Effector memory CD8-positive, alpha-beta T cell (primary cell): ENCODE results near the gene CNIH1.
A peak's percentile ranks its signal among the peaks of the same experiment; 100 is the strongest.

Source experiments
- ATAC-seq: fragments of 150-1000 bp; cut with Tn5 transposase; replicated peaks from 2 replicates; pipeline ENCODE4 v1.10.0; 2021; ENCODE audit warnings: mild to moderate bottlenecking, moderate library complexity
- DNase-seq, 3 experiments: peaks; one replicate each; pipeline ENCODE4 v3.0.0; 2021
- H3K27ac Mint-ChIP-seq, 2 donors: one replicate each; pipeline ENCODE4 v1.8.0; 2022; ENCODE audit warnings: mild to moderate bottlenecking in 2 of 2, mixed read lengths in 2 of 2, moderate library complexity in 2 of 2
- H3K27me3 Mint-ChIP-seq, 2 donors: one replicate each; pipeline ENCODE4 v1.8.0; 2022; ENCODE audit warnings: mixed read lengths in 2 of 2
- H3K36me3 Mint-ChIP-seq: one replicate; pipeline ENCODE4 v1.8.0; 2022; ENCODE audit warnings: mild to moderate bottlenecking, moderate library complexity, mixed read lengths; ENCODE audit not compliant: insufficient read depth
- H3K4me1 Mint-ChIP-seq, 2 donors: one replicate each; pipeline ENCODE4 v1.8.0; 2022; ENCODE audit warnings: low read depth in 2 of 2, mixed read lengths in 2 of 2
- H3K4me3 Mint-ChIP-seq, 2 donors: one replicate each; pipeline ENCODE4 v1.8.0; 2022; ENCODE audit warnings: mild to moderate bottlenecking in 2 of 2, mixed read lengths in 2 of 2, moderate library complexity in 2 of 2
- H3K9me3 Mint-ChIP-seq, 2 donors: one replicate each; pipeline ENCODE4 v1.8.0; 2022; ENCODE audit warnings: mixed read lengths in 2 of 2
- total RNA-seq, 9 experiments: gene quantifications; one replicate each; lab custom pipeline; 2026; lab: John Stamatoyannopoulos, UW

CNIH1 gene
- 20.6 to 54.1 (median 42.1) reads per million in 9 experiments for total RNA-seq

DNA sequence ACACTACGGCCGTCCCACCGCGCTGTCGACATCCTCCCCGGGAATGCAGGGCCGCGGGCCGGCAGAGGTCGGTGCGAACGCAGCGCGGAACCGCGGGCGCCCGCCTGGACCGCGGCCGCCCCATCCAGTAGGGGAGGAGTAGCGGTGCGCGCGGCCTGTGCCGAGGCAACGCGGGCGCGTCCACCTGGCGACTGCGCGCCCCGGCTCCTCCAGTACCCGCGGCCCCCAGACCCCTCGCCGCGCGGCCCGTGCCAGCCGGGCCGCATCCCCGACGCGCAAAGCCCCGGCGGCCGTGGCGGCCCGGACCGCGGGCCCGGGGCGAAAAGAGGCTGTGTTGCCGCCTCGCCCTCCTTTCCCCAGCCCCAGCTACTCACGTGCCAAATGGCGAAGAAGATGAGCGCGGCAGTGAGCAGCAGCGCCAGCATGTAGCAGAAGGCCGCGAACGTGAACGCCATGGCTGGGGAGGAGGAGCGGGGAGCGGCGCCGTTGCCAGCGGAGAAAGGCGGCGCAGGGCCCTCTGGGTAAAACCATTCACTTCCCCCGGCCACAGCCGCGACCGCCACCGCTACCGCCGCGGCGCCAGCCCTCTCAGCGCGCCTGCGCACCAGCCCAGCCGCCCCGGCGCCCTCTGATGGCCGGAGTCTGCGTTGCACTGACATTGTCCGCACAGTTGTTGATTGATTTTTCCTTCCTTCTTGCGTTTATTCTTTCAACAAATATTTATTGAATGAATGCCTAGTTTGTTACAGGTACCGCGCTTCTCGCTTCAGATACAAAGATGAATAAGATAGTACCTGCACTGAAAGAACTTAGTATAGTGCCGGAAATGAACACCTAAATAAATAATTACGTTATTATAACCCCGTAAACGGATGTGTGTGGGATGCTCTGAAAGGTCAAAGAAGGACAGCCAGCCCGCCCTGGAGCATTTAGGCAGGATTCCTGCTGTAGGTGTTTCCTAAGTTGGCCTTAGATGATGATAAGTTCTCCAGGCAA is at the start of gene CNIH1:
TSS of gene CNIH1 (minus strand) at position 502 of the 996 bp plus-strand sequence. CDS start at position 455, 47 bp downstream.
- Mint-ChIP-seq H3K9me3 (no peaks in the 10 kb centered on the region), H3K4me3 (peak within 1 kb of the TSS; percentile 85 to 93), H3K4me1 (peaks cover 26 to 42% of the 10 kb centered on the region in 2 donors), H3K27me3 (peaks cover 10 to 15% of the 10 kb centered on the region in 2 donors), H3K36me3 (peaks cover 15% of the 10 kb centered on the region), H3K27ac (peak within 1 kb of the TSS; percentile 88 to 97)
- DNase-seq (peak; percentile 94 to 97 (median 97)), ATAC-seq (peak; percentile 94)

DNA sequence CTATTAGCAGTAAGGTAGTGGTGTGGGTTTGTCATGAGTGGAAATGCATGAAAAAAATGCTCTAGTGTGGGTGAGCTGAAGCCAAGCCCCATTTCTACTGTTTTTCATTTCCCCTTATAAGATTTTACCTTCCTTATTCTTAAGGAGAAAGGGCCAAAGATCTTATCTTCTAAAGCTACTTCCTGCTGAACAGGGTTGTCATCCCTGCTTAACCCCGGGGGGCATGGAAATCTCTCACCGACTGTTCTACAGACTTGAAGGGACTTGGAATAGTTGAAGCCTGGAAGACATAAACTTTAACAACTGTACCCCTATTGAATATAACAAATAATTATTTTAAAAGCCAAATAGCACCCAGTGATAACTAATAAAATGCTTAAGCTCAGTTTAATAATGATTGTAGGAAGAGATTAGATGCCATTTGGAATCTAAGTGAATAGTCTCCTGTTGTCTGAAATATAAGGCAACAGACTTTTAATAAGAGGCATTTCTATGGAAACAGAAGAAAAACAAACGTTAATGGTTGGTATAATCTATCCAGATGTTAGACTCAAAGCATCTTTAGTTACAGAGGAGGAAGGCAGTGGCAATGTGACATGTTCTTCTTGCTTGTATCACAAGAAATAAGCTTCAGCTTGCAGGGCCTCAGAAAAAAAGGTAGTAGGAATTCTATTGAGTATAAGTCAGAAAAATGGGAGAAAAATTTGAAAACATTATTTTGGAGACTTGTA is 49.4 kb upstream of the CNIH1 start:
- H3K4me3 Mint-ChIP-seq: no peak overlapping the region

DNA sequence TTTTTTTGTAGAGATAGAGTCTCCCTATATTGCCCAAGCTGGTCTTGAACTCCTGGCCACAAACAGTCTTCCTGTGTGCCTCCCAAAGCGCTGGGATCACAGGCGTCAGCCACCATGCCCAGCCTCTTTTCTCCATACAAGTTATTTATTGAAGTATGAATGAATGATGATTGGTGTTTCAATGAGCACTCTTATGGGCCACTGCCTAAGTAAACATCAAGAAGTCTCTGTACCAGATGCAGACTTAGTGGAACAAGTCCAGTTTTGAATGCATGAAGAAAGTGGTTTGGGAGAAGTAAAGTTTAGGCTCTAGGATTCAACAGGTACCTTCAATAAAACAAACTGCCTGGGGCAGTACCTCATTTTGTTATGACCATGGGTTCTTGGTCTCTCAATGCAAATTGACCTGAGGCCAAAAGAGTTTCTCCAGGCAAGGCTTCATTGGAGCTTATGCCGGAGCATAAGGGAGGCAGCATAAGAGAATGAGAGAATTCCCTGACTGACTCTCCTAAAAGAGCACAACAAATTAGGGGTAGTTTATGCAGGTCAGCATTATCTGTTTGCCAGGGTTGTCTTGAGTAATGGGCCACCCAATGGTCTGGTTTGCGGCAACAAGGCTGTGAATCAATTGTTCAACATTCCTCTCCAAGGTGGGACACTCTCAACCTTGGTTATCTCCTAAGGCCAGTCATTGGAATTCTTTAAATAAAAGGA is 48.7 kb upstream of the CNIH1 start:
- Mint-ChIP-seq H3K27me3 (no peaks in the 10 kb centered on the region), H3K9me3 (no peaks in the 10 kb centered on the region), H3K36me3 (peaks cover 16% of the 10 kb centered on the region), H3K27ac (peak overlapping the region; percentile 86 to 93), H3K4me3 (peak overlapping the region; percentile 79 to 81), H3K4me1 (peaks cover 37 to 50% of the 10 kb centered on the region in 2 donors)
- ATAC-seq (no peak), DNase-seq (no peak)

More for the DNA sequence above, 49.4 kb upstream of the CNIH1 start:
- Mint-ChIP-seq H3K27me3 (no peaks in the 10 kb centered on the region), H3K27ac (peak overlapping the region in 1 of 2 donors; percentile 86), H3K36me3 (peaks cover 16% of the 10 kb centered on the region), H3K9me3 (no peaks in the 10 kb centered on the region), H3K4me1 (peaks cover 30 to 43% of the 10 kb centered on the region in 2 donors)
- no peak for DNase-seq
- ATAC-seq: no peak

DNA sequence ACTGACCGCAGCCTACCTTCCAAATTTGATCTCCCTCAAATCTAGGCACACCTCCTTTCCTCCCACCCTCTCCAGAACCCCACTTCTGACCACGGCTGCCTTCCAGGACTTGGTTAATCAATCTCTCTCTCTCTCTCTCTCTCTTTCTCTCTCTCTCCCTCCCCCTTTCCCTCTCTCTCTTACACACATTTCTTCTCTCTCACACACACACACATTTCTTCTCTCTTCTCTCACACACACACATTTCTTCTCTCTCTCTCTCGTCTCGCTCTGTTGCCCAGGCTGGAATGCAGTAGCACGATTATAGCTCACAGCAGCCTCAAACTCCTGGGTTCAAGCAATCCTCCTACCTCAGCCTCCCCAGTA is 48.1 kb upstream of the CNIH1 start:
- Mint-ChIP-seq H3K27me3 (no peaks in the 10 kb centered on the region), H3K4me3 (peak overlapping the region; percentile 79 to 81), H3K27ac (peak overlapping the region; percentile 86 to 93), H3K9me3 (no peaks in the 10 kb centered on the region), H3K4me1 (peaks cover 43 to 55% of the 10 kb centered on the region in 2 donors), H3K36me3 (peaks cover 16% of the 10 kb centered on the region)
- ATAC-seq (no peak), DNase-seq (no peak)

DNA sequence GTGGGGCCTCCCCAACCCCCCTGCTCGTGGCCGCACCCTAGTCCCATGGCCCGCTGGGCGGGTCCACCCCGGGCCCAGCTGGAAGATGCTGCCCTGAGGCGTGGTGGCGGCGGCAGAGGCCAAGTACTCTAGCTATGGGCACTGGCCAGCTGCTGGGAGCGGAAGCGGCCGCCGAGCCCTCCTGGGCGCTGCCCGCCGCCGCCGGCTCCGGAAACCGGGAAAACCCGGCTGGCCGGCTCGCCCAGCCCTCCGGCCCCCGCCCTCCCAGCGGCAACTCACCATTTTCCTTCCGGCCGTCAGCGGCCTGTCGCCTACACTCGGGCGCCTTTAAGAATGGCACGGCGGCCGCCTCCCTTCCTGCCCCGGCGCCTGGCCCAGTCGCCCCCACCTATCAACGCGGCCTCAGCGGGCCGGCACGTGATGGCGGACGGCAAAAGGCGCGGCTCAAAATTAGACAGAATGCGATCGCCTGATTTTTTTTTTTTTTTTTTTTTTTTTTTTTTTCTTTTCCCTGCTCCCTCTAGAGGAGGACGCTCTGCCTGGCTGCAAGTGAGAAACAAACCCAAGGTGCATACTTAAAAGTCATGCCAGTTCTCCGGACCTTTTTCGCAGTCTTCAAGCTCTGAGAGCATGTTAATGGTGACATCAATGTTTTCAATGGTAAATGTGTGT is 47.6 kb upstream of the CNIH1 start, which contains the start of gene GMFB:
TSS of gene GMFB (minus strand) at position 335 of the 672 bp plus-strand sequence. CDS start at position 282, 53 bp downstream.
- H3K27ac Mint-ChIP-seq: peak within 1 kb of the TSS; percentile 86 to 93
- peaks cover 16% of the 10 kb centered on the region for H3K36me3 Mint-ChIP-seq
- H3K4me3 Mint-ChIP-seq: peak within 1 kb of the TSS; percentile 79 to 81
- H3K4me1 Mint-ChIP-seq: peaks cover 46 to 58% of the 10 kb centered on the region in 2 donors
- ATAC-seq (peak; percentile 96), DNase-seq (peak; percentile 83 to 84 (median 83))
- no peaks in the 10 kb centered on the region for H3K27me3 Mint-ChIP-seq
- no peaks in the 10 kb centered on the region for H3K9me3 Mint-ChIP-seq

DNA sequence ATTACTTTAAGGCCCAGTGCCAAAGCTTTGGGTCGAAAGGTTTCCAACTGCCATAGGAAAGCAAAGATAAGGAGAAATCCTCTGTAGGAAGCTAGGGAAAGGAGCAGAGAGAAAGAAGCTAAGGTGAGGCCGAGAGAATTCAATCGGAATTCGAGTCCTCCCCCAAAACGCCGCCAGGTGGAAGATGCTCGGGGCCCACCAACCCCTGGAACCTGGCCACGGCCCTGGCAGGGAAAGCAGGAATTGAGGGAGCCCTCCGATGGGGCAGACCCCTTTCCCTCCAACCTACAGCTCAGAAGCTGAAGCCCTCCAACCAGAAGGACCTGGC is 47.1 kb upstream of the CNIH1 start:
- H3K9me3 Mint-ChIP-seq: no peaks in the 10 kb centered on the region
- peaks cover 47 to 60% of the 10 kb centered on the region in 2 donors for H3K4me1 Mint-ChIP-seq
- peak overlapping the region; percentile 86 to 93 for H3K27ac Mint-ChIP-seq
- DNase-seq (no peak), ATAC-seq (peak; percentile 26)
- peak overlapping the region; percentile 79 to 81 for H3K4me3 Mint-ChIP-seq
- no peaks in the 10 kb centered on the region for H3K27me3 Mint-ChIP-seq
- peaks cover 16% of the 10 kb centered on the region for H3K36me3 Mint-ChIP-seq

DNA sequence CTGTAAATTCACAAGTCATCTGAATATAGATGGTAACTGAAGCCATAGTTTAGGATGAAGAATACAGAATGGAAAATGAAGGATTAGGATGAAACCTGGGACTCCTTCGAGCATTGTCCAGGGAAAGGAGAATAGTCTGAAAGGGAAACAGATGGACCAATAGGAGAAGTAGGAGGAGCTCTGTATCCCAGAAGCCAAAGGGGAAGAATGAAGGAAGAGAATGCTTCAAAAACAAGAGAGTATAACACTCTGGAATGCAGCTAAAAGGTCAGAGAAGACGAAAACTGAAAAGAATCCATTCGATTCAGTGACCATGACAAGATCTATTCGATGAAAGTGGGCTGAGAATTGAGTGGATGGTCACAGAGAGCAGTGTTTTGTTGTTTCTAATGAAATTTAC is 46.6 kb upstream of the CNIH1 start:
- H3K4me3 Mint-ChIP-seq: peak overlapping the region; percentile 79 to 81
- peaks cover 22% of the 10 kb centered on the region for H3K36me3 Mint-ChIP-seq
- H3K27ac Mint-ChIP-seq: peak overlapping the region; percentile 86 to 93
- H3K4me1 Mint-ChIP-seq: peaks cover 47 to 64% of the 10 kb centered on the region in 2 donors
- no peaks in the 10 kb centered on the region for H3K9me3 Mint-ChIP-seq
- no peak for ATAC-seq
- H3K27me3 Mint-ChIP-seq: no peaks in the 10 kb centered on the region
- DNase-seq: no peak

DNA sequence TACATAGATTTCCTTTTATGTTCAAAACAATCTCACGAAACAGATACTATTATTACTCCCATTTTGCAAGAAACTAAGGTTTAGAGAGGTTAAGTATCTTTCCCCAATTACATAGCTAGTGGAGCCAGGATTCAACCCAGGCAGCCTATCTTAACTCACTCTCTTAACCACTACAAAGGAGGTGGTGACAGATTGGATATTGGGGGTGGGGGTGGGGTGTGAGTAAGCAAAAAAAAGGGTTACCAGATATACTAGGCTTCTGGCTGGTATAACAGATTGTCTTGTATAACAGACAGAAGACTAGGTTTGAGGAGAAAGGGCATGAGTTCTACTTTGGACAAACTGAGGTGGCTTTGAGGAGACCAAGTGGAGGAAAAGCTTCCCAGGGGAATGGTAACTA is 45.5 kb upstream of the CNIH1 start:
- no peaks in the 10 kb centered on the region for H3K9me3 Mint-ChIP-seq
- ATAC-seq (no peak), DNase-seq (no peak)
- H3K36me3 Mint-ChIP-seq: peaks cover 31% of the 10 kb centered on the region
- peak overlapping the region; percentile 39 to 93 for H3K27ac Mint-ChIP-seq
- peaks cover 47 to 74% of the 10 kb centered on the region in 2 donors for H3K4me1 Mint-ChIP-seq
- H3K4me3 Mint-ChIP-seq: peak overlapping the region; percentile 79 to 81
- H3K27me3 Mint-ChIP-seq: no peaks in the 10 kb centered on the region

DNA sequence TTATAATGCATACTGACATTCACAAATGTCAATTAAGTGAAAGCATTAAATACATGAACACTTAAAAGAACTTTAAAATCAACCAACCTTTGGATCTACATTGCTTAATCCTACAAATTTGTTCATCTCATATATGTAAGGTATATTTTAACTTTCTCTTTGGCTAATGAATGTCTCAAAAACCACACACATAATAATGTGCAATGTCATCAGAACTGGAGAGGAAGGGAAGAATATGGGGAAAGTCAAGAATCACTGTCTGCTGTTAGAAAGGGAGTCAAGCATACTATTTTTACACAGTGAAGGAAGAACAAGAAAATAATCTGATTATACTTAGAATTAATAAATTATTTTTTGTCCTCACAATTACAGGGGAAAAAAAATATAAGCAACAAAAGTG is 42.7 kb upstream of the CNIH1 start:
- DNase-seq (no peak), ATAC-seq (no peak)
- Mint-ChIP-seq H3K4me1 (peaks cover 36 to 59% of the 10 kb centered on the region in 2 donors), H3K9me3 (no peaks in the 10 kb centered on the region), H3K27ac (no peak overlapping the region), H3K4me3 (peak overlapping the region in 1 of 2 donors; percentile 3), H3K27me3 (no peaks in the 10 kb centered on the region), H3K36me3 (peaks cover 33% of the 10 kb centered on the region)

DNA sequence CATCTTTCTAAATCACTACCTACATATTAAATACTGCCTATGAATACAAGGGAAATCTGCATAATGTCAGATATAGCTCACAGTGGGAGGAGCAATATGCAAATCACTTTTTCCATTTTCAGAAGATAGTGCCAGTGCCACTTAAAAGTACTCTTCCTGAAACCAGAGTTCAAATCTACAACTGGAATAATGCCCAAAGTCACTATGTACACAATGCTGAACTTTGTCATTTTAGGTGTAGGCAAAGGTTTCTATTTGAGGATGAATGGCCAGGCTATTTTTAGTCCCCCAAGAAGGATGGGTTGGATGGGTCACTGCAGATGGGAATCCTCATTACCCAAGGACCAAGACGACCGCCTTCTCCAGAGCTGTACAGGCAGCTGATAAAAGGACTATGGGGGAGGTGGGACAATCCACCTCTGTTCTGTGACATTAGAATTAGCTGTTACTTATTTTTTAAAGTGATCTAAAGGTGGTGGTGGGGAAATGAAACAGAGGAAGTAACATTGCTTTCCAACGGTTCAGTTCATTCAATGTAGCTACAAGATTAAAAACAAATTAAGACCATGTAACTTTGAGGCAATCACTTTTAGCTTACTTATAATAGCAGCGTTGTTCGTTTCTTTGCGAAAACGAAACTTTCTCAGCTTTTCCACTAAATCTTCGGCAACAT is 42.0 kb upstream of the CNIH1 start:
- Mint-ChIP-seq H3K36me3 (peaks cover 31% of the 10 kb centered on the region), H3K4me3 (no peak overlapping the region), H3K27me3 (no peaks in the 10 kb centered on the region), H3K27ac (peak overlapping the region in 1 of 2 donors; percentile 15), H3K9me3 (no peaks in the 10 kb centered on the region), H3K4me1 (peaks cover 36 to 57% of the 10 kb centered on the region in 2 donors)
- ATAC-seq (no peak), DNase-seq (no peak)

DNA sequence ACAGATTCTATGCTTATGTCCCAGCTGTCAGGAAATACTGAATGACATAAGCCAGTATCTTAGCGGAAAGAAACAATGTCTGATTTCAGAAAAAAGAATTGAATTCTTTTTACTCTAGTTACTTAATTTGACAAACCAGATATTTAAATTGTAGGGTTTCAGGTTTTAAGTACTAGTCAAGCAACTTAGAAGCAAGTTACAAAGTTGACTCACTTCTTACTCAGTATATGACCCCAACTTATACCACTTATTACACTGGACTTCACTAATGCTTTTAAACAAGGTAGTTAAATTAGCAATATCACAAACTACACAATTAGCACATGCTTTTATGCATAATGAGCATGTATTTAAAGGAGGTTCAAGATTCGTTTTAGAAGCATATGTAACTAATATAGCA is 40.5 kb upstream of the CNIH1 start:
- peaks cover 36% of the 10 kb centered on the region for H3K36me3 Mint-ChIP-seq
- H3K9me3 Mint-ChIP-seq: no peaks in the 10 kb centered on the region
- H3K27ac Mint-ChIP-seq: no peak overlapping the region
- H3K27me3 Mint-ChIP-seq: no peaks in the 10 kb centered on the region
- no peak overlapping the region for H3K4me3 Mint-ChIP-seq
- no peak for ATAC-seq
- peaks cover 26 to 42% of the 10 kb centered on the region in 2 donors for H3K4me1 Mint-ChIP-seq
- no peak for DNase-seq
